ENCODE measurements around the gene PDK4. TPM values are rescaled to one million over a fixed set of nuclear protein-coding genes. Genes with fewer than 3 reads are reported as not detected.

Gene PDK4
- total and polyA plus RNA-seq, 10 of the 15 experiments (the other 5 are each of a cell fraction or from before 2014, with no cell fraction given), result 0.03 to 0.46 TPM; not detected in 8

DNA sequence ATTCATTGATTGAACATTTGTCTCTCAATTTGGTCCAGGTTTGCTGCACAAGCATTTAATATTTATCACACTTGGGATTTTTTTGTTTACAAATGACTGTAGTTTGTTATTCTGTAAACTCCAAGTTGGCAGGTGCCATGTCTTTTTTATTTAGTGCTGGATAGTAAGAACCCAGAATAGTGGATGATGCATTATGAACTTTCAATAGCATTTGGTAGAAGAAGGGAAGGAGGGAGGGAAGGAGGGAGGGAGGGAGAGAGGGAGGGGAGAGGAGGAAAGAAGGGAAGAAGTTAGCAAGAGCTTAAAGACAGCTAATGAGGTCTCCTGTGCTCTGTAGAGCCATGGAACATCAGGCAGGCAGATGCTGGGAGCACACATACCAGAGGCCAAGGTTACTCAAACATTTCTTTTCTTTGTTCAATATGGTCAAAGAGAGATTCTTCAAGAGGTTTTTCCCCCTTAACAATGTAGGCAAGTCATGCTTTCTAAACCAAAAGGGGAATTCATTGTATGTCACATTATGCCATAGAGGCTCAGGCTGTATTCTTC, 25.8 kb upstream of the PDK4 start:
- H3K4me2 ChIP-seq (ENCODE audit: control insufficient read depth, insufficient read depth), result no peak overlapping the region
- no TSS peak for BruUV-seq (replicated peaks)
- FAIRE-seq (no peak), ATAC-seq (peak; percentile 46), DNase-seq (ENCODE audit: low read depth, low spot score) (no peak)
- no peak overlapping the region for H3K27ac ChIP-seq (ENCODE audit: control insufficient read depth, insufficient read depth)
- no peaks in the 10 kb centered on the region for H4K20me1 ChIP-seq (ENCODE audit: control insufficient read depth, insufficient read depth)
- intact Hi-C loops (cut with micrococcal nuclease; ENCODE audit: unreplicated experiment), result no loop called here
- no peaks in the 10 kb centered on the region for H3K9me3 ChIP-seq (replicated peaks; ENCODE audit: control insufficient read depth, insufficient read depth, low read length)
- H3K36me3 ChIP-seq (ENCODE audit: control insufficient read depth in 2 of 2, insufficient read depth in 2 of 2, low read length in 1 of 2), result no peaks in the 10 kb centered on the region
- no peaks in the 10 kb centered on the region for H3K4me1 ChIP-seq (ENCODE audit: control insufficient read depth, insufficient read depth, low read length)
- ChIA-PET POLR2A (no interaction called here), CTCF (interaction anchor here (1.3 to 2.2 kb wide), 3 partner anchors 10 to 66 kb away, joined by 3 to 8 read pairs (median 5); no protein-coding TSS in a partner anchor), SMC1A (ENCODE audit: uncharacterized antibody, unreplicated experiment) (interaction anchor here (0.7 to 1.5 kb wide), 5 partner anchors 10 to 62 kb away, joined by 3 to 4 read pairs (median 4); no protein-coding TSS in a partner anchor), RAD21 (ENCODE audit: unreplicated experiment) (interaction anchor here (0.8 kb wide), 1 partner anchor 68 kb away, joined by 4 read pairs; no protein-coding TSS in a partner anchor)
- H3K4me3 ChIP-seq, result no peak overlapping the region
- H2AFZ ChIP-seq (ENCODE audit: control insufficient read depth, low read depth, low read length), result no peak overlapping the region
- in situ Hi-C loops (cut with MboI), result no loop called here
- H3K9ac ChIP-seq (ENCODE audit: control insufficient read depth, insufficient read depth, low read length), result no peak overlapping the region
- no peaks in the 10 kb centered on the region for H3K79me2 ChIP-seq (ENCODE audit: control insufficient read depth, insufficient read depth, low read length)
- H3K27me3 ChIP-seq (replicated peaks in 1 of 2; ENCODE audit: control insufficient read depth in 2 of 2, insufficient read depth in 2 of 2, low read length in 1 of 2), result no peaks in the 10 kb centered on the region
- TF ChIP-seq RFX5 (IDR thresholded peaks at IDR 0.05; ENCODE audit: low read depth, low read length) (no peak), CHD4 (IDR thresholded peaks at IDR 0.05) (no peak), RB1 (IDR thresholded peaks at IDR 0.05; ENCODE audit: borderline replicate concordance) (no peak), CBFB (IDR thresholded peaks at IDR 0.05; ENCODE audit: low read depth) (no peak), IRF4 (IDR thresholded peaks at IDR 0.05; ENCODE audit: low read depth, low read length) (no peak), BCL11A (IDR thresholded peaks at IDR 0.05; ENCODE audit: low read depth, low read length) (no peak), ZNF384 (IDR thresholded peaks at IDR 0.05; ENCODE audit: borderline replicate concordance, low read depth, low read length) (no peak), TCF12 (IDR thresholded peaks at IDR 0.05; ENCODE audit: low read depth, low read length) (no peak), RBBP5 (conservative IDR thresholded peaks at IDR 0.05) (no peak)
- TF ChIP-seq, protein P1, sequence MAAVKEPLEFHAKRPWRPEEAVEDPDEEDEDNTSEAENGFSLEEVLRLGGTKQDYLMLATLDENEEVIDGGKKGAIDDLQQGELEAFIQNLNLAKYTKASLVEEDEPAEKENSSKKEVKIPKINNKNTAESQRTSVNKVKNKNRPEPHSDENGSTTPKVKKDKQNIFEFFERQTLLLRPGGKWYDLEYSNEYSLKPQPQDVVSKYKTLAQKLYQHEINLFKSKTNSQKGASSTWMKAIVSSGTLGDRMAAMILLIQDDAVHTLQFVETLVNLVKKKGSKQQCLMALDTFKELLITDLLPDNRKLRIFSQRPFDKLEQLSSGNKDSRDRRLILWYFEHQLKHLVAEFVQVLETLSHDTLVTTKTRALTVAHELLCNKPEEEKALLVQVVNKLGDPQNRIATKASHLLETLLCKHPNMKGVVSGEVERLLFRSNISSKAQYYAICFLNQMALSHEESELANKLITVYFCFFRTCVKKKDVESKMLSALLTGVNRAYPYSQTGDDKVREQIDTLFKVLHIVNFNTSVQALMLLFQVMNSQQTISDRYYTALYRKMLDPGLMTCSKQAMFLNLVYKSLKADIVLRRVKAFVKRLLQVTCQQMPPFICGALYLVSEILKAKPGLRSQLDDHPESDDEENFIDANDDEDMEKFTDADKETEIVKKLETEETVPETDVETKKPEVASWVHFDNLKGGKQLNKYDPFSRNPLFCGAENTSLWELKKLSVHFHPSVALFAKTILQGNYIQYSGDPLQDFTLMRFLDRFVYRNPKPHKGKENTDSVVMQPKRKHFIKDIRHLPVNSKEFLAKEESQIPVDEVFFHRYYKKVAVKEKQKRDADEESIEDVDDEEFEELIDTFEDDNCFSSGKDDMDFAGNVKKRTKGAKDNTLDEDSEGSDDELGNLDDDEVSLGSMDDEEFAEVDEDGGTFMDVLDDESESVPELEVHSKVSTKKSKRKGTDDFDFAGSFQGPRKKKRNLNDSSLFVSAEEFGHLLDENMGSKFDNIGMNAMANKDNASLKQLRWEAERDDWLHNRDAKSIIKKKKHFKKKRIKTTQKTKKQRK (IDR thresholded peaks at IDR 0.05; ENCODE audit: low read depth, low read length), result no peak
- TF ChIP-seq, protein P2, sequence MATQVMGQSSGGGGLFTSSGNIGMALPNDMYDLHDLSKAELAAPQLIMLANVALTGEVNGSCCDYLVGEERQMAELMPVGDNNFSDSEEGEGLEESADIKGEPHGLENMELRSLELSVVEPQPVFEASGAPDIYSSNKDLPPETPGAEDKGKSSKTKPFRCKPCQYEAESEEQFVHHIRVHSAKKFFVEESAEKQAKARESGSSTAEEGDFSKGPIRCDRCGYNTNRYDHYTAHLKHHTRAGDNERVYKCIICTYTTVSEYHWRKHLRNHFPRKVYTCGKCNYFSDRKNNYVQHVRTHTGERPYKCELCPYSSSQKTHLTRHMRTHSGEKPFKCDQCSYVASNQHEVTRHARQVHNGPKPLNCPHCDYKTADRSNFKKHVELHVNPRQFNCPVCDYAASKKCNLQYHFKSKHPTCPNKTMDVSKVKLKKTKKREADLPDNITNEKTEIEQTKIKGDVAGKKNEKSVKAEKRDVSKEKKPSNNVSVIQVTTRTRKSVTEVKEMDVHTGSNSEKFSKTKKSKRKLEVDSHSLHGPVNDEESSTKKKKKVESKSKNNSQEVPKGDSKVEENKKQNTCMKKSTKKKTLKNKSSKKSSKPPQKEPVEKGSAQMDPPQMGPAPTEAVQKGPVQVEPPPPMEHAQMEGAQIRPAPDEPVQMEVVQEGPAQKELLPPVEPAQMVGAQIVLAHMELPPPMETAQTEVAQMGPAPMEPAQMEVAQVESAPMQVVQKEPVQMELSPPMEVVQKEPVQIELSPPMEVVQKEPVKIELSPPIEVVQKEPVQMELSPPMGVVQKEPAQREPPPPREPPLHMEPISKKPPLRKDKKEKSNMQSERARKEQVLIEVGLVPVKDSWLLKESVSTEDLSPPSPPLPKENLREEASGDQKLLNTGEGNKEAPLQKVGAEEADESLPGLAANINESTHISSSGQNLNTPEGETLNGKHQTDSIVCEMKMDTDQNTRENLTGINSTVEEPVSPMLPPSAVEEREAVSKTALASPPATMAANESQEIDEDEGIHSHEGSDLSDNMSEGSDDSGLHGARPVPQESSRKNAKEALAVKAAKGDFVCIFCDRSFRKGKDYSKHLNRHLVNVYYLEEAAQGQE (IDR thresholded peaks at IDR 0.05; ENCODE audit: low read depth, low read length), result no peak
- TF ChIP-seq, protein P3, sequence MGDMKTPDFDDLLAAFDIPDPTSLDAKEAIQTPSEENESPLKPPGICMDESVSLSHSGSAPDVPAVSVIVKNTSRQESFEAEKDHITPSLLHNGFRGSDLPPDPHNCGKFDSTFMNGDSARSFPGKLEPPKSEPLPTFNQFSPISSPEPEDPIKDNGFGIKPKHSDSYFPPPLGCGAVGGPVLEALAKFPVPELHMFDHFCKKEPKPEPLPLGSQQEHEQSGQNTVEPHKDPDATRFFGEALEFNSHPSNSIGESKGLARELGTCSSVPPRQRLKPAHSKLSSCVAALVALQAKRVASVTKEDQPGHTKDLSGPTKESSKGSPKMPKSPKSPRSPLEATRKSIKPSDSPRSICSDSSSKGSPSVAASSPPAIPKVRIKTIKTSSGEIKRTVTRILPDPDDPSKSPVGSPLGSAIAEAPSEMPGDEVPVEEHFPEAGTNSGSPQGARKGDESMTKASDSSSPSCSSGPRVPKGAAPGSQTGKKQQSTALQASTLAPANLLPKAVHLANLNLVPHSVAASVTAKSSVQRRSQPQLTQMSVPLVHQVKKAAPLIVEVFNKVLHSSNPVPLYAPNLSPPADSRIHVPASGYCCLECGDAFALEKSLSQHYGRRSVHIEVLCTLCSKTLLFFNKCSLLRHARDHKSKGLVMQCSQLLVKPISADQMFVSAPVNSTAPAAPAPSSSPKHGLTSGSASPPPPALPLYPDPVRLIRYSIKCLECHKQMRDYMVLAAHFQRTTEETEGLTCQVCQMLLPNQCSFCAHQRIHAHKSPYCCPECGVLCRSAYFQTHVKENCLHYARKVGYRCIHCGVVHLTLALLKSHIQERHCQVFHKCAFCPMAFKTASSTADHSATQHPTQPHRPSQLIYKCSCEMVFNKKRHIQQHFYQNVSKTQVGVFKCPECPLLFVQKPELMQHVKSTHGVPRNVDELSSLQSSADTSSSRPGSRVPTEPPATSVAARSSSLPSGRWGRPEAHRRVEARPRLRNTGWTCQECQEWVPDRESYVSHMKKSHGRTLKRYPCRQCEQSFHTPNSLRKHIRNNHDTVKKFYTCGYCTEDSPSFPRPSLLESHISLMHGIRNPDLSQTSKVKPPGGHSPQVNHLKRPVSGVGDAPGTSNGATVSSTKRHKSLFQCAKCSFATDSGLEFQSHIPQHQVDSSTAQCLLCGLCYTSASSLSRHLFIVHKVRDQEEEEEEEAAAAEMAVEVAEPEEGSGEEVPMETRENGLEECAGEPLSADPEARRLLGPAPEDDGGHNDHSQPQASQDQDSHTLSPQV (IDR thresholded peaks at IDR 0.05), result no peak
- TF ChIP-seq, protein P4, sequence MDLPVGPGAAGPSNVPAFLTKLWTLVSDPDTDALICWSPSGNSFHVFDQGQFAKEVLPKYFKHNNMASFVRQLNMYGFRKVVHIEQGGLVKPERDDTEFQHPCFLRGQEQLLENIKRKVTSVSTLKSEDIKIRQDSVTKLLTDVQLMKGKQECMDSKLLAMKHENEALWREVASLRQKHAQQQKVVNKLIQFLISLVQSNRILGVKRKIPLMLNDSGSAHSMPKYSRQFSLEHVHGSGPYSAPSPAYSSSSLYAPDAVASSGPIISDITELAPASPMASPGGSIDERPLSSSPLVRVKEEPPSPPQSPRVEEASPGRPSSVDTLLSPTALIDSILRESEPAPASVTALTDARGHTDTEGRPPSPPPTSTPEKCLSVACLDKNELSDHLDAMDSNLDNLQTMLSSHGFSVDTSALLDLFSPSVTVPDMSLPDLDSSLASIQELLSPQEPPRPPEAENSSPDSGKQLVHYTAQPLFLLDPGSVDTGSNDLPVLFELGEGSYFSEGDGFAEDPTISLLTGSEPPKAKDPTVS (IDR thresholded peaks at IDR 0.05; ENCODE audit: low read depth, low read length), result no peak

Measured in GM12878 (cell line).